ENCODE measurements around the gene ENG.
"Not testable (repeated sequence)": the region's sequence is repeated elsewhere in the genome, so short reads cannot be mapped to it uniquely, and the experiment has no call there.

ENG gene

DNA sequence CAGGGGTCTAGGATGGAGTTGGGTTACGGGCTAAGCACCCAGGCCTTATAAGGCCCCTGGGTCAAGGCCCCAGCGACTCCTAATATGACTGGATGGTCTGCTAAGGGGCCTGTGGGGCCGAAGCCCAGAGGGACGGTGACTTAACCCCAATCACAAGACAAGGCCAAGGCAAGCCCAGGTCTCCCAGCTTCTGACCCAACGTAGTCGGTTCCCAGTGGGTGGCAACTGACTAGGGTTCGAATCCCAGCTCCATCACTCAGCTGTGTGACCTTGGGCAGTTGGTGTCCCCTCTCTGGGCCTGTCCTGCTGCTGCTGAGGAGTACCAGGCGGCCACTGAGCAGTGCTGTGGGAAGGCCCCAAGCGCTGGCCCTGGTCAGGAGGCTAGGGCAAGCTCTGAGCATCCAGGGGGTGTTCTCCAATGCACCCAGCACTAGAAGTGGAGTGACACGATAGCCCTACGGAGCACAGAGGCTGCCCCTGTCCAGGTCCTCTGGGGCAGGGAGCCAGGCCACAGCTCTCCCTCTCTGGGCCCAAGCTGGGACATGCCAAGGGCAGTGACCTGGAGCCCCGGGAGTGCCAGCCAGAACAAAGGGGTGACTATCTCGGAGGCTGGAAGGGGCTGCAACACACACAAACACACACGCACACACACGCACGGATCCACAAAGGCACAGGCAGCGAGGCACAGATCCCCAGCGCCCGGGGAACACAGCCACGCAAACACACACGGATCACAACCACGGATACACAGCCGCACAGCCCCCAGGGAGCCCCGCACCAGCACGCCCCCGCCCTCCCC is 22.5 kb upstream of the ENG start:
- Histone ChIP-seq H3K9me3 (ENCODE audit: control insufficient read depth, insufficient read depth, low read length) (no peaks in the 10 kb centered on the region), H3K27me3 (ENCODE audit: control insufficient read depth, insufficient read depth, low read length) (peaks cover 3% of the 10 kb centered on the region), H3K4me1 (ENCODE audit: control insufficient read depth, insufficient read depth, low read length) (no peaks in the 10 kb centered on the region), H3K4me3 (ENCODE audit: low read depth, low read length) (peak overlapping the region; percentile 79), H3K36me3 (ENCODE audit: control insufficient read depth, insufficient read depth, low read length) (no peaks in the 10 kb centered on the region), H3K9ac (ENCODE audit: low read depth, low read length) (no peak overlapping the region)

DNA sequence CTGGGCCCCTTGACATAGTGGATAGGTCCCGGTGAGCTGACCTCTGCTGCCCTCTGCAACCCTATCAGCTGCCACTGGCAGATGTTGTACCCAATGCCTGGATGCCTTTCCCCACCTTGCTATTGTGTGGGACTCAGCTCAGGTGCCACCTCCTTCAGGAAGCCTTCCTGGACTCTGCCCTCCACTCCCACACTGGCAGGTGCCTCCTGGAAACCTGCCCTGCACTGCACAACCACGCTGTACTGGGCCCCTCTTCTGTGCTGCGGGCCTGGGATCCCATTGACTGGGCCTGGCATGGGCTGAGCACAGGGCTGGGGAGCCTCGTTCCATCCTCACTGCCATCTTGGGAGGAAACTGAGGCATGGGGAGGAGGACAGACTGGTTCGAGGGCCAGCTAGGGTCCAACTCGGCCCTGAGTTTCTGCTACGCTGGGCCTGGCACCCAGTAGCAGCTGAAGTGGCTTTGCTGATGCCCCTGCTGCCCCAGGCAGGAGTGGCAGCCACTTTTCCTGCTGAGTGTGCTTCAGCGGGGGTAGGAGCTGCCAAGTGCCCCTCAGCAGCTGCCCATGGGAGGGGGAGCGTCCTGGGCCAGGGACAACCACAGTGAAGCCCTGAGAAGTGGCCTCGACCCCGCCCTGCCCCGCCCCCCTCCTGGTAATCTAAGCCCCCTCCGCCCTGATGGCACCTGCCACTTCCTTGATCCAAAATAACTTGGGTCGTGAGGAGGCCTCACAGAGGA is 21.7 kb upstream of the ENG start:
- Histone ChIP-seq H3K4me1 (ENCODE audit: control insufficient read depth, insufficient read depth, low read length) (no peaks in the 10 kb centered on the region), H3K27me3 (ENCODE audit: control insufficient read depth, insufficient read depth, low read length) (peaks cover 3% of the 10 kb centered on the region), H3K4me3 (ENCODE audit: low read depth, low read length) (no peak overlapping the region), H3K9ac (ENCODE audit: low read depth, low read length) (no peak overlapping the region), H3K9me3 (ENCODE audit: control insufficient read depth, insufficient read depth, low read length) (no peaks in the 10 kb centered on the region), H3K36me3 (ENCODE audit: control insufficient read depth, insufficient read depth, low read length) (no peaks in the 10 kb centered on the region)

DNA sequence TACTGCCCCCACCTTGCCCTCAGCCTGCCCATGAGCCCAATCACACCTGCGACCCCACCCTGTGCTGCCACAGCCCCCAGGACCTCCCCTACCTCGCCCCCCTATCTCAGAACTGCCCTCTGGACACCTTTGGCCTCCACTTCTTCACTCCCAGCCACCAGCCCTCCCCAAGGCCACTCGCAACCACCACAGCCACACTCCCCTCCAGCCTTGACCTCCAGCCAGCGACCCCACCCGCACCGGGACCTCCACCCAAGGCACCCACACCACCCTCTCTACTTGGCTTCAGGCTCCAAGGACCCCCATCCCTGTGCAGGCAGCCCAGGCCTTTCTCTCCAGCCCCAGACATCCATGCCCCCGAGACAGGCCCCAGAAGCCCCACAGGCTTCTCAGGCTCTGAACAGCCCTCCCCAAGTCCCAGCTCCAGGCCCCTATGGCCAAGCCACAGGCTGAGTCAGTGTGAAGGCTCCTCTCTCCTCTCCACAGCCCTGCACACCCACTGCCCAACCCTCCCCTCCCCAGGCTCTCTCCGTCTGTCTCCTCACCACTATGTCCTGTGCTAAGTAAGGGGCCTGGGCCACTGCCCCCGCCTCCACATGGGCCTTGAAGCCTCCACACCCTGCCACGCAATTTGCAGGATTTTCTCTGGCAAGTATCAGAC is 21.0 kb upstream of the ENG start:
- H3K27me3 ChIP-seq (ENCODE audit: control insufficient read depth, insufficient read depth, low read length), result peaks cover 3% of the 10 kb centered on the region
- no peaks in the 10 kb centered on the region for H3K9me3 ChIP-seq (ENCODE audit: control insufficient read depth, insufficient read depth, low read length)
- H3K36me3 ChIP-seq (ENCODE audit: control insufficient read depth, insufficient read depth, low read length), result no peaks in the 10 kb centered on the region
- no peaks in the 10 kb centered on the region for H3K4me1 ChIP-seq (ENCODE audit: control insufficient read depth, insufficient read depth, low read length)
- H3K9ac ChIP-seq (ENCODE audit: low read depth, low read length), result no peak overlapping the region
- H3K4me3 ChIP-seq (ENCODE audit: low read depth, low read length), result no peak overlapping the region

DNA sequence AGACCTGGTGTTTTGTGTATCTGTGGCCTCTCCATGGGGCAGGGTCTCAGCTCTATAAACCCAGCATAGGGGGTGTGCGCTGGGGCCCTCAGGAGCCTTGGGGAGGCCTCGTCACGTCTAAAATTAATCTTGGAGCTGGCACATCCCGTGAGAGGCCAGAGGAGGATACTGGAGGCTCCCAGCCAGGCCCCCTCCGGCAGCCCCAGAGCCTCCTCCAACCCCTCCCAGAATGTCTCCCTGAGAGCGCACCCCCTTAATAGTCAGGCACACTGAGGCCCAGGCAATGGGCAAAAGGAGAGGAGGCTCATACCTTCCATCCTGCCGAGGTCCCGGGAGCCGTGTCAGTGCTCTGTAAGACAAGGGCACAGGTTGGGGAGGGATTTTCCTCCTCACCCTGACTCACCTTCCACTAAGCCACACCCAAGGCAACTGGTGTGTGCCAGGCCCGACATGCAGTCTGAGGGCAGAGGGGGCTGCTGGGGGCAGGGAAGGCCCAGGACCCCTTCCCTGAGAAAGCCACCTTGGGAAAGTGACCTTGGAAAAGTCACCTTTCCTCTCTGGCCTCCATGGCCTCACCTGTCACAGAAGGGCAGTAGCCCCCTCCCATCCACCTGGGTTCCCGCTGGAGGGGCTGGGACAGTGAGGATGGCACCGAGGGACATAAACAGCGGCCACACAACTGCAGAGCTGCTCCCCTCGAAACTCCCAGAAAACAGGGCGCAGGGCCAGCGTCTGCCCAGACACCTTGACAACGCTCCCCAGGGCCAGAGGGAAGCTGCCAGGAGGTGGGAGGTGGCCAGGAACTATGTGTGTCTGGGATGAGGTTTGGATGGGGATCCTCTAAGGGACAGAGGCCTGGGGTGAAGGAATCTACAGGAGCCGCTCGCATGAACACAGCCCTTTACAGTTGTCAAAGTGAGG is 20.1 kb upstream of the ENG start:
- Histone ChIP-seq H3K9me3 (ENCODE audit: control insufficient read depth, insufficient read depth, low read length) (no peaks in the 10 kb centered on the region), H3K36me3 (ENCODE audit: control insufficient read depth, insufficient read depth, low read length) (no peaks in the 10 kb centered on the region), H3K9ac (ENCODE audit: low read depth, low read length) (no peak overlapping the region), H3K4me3 (ENCODE audit: low read depth, low read length) (no peak overlapping the region), H3K4me1 (ENCODE audit: control insufficient read depth, insufficient read depth, low read length) (no peaks in the 10 kb centered on the region), H3K27me3 (ENCODE audit: control insufficient read depth, insufficient read depth, low read length) (peaks cover 3% of the 10 kb centered on the region)

DNA sequence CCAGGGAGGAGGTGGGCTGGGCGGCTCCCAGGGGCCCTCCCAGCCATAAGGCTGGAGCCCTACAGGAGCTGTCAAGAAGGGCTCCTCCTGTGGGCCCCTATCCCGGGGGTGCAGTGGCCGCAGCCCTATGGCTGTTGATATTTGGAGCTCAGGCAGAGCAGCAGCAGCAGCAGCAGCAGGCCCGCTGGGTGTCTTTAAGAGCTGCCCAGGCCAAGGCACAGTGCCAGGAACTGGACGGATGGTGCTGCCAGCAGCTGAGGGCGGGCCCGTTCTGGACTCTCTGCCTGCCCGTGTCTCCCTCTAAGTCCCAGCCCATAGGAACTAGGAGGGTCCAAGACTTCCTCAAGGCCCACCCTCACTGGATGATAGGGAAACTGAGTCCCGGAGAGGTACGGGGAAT is 19.4 kb upstream of the ENG start:
- Histone ChIP-seq H3K9me3 (ENCODE audit: control insufficient read depth, insufficient read depth, low read length) (no peaks in the 10 kb centered on the region), H3K4me1 (ENCODE audit: control insufficient read depth, insufficient read depth, low read length) (no peaks in the 10 kb centered on the region), H3K4me3 (ENCODE audit: low read depth, low read length) (no peak overlapping the region), H3K27me3 (ENCODE audit: control insufficient read depth, insufficient read depth, low read length) (peaks cover 3% of the 10 kb centered on the region), H3K9ac (ENCODE audit: low read depth, low read length) (no peak overlapping the region), H3K36me3 (ENCODE audit: control insufficient read depth, insufficient read depth, low read length) (no peaks in the 10 kb centered on the region)

DNA sequence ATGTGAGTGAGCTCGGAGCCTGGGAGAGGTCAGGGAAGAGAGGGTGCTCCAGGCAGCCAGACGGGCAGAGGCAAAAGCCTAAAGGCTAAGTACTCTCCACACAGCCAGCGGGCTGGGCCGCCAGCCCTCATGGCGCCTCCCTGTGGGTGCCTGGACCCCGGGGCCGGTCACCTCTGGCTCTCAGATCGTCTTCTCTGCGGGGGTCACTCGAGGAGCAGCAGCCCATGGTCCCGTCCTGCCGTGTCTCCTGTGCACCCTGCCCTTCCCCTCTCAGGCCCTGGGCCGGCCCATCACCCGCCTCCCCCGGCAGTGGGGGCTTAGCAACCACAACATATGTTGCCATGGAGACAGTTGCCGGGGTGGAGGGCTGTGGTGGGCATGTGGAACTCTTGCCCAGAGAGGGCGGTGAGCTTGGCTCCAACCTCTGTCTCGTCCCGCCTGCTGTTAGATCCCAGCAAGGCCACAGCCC is 18.8 kb upstream of the ENG start:
- Histone ChIP-seq H3K4me1 (ENCODE audit: control insufficient read depth, insufficient read depth, low read length) (no peaks in the 10 kb centered on the region), H3K36me3 (ENCODE audit: control insufficient read depth, insufficient read depth, low read length) (no peaks in the 10 kb centered on the region), H3K27me3 (ENCODE audit: control insufficient read depth, insufficient read depth, low read length) (peaks cover 1% of the 10 kb centered on the region), H3K9me3 (ENCODE audit: control insufficient read depth, insufficient read depth, low read length) (no peaks in the 10 kb centered on the region), H3K4me3 (ENCODE audit: low read depth, low read length) (no peak overlapping the region), H3K9ac (ENCODE audit: low read depth, low read length) (no peak overlapping the region)

DNA sequence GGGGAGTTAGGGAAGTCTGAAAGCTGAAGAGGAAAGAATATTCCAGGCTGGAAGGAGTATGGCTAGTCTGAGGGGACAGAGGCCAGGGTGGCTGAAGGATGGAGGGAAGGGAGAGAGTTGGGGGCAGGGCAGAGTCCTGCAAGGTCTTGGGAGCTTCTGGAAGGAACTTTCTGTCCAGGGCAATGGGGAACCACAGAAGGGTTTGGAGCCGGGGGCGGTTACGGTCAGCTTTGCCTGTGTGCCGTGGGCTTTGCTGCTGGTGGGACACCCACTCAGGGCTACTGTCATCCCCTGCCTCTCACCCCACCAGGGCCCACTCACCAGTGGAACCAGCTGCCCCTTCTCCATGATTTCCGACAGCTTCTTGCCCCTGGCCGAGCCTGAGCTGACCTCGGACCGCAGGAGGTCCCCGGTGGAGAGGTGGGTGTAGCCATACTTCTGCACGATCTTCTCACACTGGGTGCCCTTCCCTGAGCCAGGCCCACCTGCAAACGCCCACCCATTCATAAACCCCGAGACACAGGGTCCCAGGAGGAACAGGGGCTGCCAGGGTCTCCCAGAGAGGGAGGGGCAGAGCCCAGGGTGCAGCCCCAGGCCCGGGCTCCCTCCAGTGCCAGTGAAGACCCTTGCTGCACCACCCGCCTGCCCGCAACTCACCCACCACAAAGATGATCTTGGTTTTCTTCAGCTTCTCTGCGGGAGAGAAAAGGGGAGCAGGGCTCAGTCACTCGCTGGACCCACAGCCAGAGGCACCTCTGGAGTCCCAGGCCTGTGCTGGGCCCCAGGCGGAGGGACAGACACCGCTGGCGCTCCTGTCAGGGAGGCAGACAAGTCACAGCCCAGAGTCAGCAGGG is 18.1 kb upstream of the ENG start:
- Histone ChIP-seq H3K27me3 (ENCODE audit: control insufficient read depth, insufficient read depth, low read length) (no peaks in the 10 kb centered on the region), H3K4me1 (ENCODE audit: control insufficient read depth, insufficient read depth, low read length) (no peaks in the 10 kb centered on the region), H3K9me3 (ENCODE audit: control insufficient read depth, insufficient read depth, low read length) (no peaks in the 10 kb centered on the region), H3K9ac (ENCODE audit: low read depth, low read length) (peak overlapping the region; percentile 37), H3K36me3 (ENCODE audit: control insufficient read depth, insufficient read depth, low read length) (no peaks in the 10 kb centered on the region), H3K4me3 (ENCODE audit: low read depth, low read length) (no peak overlapping the region)

DNA sequence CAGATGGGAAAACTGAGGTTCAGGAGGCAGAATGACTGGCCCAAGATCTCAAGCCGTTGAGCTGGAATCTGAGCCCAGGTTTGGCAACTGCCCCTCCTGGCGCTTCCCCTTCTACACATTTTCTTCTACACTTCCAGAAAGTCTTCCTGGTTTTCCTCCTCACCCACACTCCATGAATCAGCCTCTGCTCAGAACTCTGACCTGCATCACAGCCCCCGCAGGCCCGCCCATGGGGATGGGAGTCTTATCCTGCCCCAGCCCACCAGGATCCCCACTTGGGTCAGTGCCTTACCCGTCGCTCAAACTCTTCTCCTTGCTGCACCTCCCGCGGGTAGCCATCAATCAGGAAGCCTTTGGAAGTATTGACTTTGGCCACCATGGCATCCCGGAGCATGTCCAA is 17.1 kb upstream of the ENG start:
- H3K4me3 ChIP-seq (ENCODE audit: low read depth, low read length), result no peak overlapping the region
- no peaks in the 10 kb centered on the region for H3K4me1 ChIP-seq (ENCODE audit: control insufficient read depth, insufficient read depth, low read length)
- no peak overlapping the region for H3K9ac ChIP-seq (ENCODE audit: low read depth, low read length)
- H3K27me3 ChIP-seq (ENCODE audit: control insufficient read depth, insufficient read depth, low read length), result no peaks in the 10 kb centered on the region
- no peaks in the 10 kb centered on the region for H3K9me3 ChIP-seq (ENCODE audit: control insufficient read depth, insufficient read depth, low read length)
- H3K36me3 ChIP-seq (ENCODE audit: control insufficient read depth, insufficient read depth, low read length), result no peaks in the 10 kb centered on the region

DNA sequence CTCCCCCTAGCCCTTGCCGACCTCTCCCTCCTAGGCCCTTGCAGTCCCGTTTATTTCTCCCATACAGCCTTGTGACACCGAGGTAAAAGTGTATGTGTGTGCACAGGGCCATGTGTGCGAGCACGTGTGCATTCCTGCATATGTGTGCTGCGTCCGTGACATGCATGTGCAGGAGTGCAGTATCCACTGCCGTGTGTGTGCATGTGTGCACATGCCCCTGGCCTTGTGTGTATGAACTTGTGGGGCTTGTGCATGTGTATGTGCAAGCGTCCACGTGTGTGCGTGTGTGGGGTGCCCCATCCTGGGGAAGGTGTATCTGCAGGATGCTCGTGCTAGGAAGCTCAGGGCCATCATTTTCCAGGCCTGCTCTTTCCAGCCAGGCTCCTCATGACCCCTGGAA is 16.4 kb upstream of the ENG start:
- H3K27me3 ChIP-seq (ENCODE audit: control insufficient read depth, insufficient read depth, low read length), result no peaks in the 10 kb centered on the region
- H3K9ac ChIP-seq (ENCODE audit: low read depth, low read length), result no peak overlapping the region
- no peaks in the 10 kb centered on the region for H3K4me1 ChIP-seq (ENCODE audit: control insufficient read depth, insufficient read depth, low read length)
- H3K36me3 ChIP-seq (ENCODE audit: control insufficient read depth, insufficient read depth, low read length), result no peaks in the 10 kb centered on the region
- no peak overlapping the region for H3K4me3 ChIP-seq (ENCODE audit: low read depth, low read length)
- no peaks in the 10 kb centered on the region for H3K9me3 ChIP-seq (ENCODE audit: control insufficient read depth, insufficient read depth, low read length)

DNA sequence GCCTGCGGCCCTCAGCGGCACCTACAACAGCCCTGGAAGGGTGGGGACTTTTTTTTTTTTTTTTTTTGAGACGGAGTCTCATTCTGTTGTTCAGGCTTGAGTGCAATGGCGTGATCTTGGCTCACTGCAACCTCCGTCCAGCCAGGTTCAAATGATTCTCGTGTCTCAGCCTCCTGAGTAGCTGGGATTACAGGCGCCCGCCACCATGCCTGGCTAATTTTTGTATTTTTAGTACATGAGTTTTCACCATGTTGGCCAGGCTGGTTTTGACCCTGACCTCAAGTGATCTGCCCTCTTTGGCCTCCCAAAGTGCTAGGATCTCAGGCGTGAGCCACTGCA is 15.7 kb upstream of the ENG start:
- H3K9ac ChIP-seq (ENCODE audit: low read depth, low read length); H3K9me3 ChIP-seq (ENCODE audit: control insufficient read depth, insufficient read depth, low read length); H3K36me3 ChIP-seq (ENCODE audit: control insufficient read depth, insufficient read depth, low read length); H3K4me1 ChIP-seq (ENCODE audit: control insufficient read depth, insufficient read depth, low read length); H3K27me3 ChIP-seq (ENCODE audit: control insufficient read depth, insufficient read depth, low read length); H3K4me3 ChIP-seq (ENCODE audit: low read depth, low read length): not testable (repeated sequence)

Measured in iPS-15b (cell line).